HS-27A (cell line): ENCODE measurements around the gene HAVCR1.
"Not testable (repeated sequence)": the region's sequence is repeated elsewhere in the genome, so short reads cannot be mapped to it uniquely, and the experiment has no call there.

Experiments
- DNase-seq: peaks from one replicate; pipeline ENCODE4 v3.0.0-alpha.2; 2012; ENCODE audit warnings: low read depth, missing footprints

Gene HAVCR1

DNA sequence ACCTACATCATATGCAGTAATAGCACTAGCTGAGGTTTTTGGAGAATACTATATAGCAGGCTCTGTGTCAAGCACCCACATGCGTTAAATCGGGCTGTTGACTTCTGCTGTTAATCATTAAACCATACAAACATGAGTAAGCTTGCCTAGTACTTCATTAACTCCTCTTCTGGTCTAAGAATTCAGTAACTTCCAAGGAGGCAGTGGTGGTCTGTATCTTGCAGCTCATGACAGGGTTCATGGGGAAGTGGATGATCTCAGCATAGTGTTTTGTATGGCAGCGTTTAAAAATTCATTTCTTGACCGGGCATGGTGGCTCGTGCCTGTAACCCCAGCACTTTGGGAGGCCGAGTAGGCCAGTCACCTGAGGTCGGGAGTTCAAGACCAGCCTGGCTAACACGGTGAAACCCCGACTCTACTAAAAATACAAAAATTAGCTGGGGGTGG lies at the start of gene HAVCR1:
HAVCR1 (minus strand) TSS at position 24 of the 447 bp plus-strand sequence. CDS start 1,173 bp downstream, outside the sequence.
- no peak for DNase-seq

GRCh38 chr5:157107508-157107907 lies 48.6 kb upstream of the HAVCR1 start:
- DNase-seq, result no peak

GRCh38 chr5:157106630-157107461 lies 47.9 kb upstream of the HAVCR1 start:
- DNase-seq, result no peak

- DNase-seq, result no peak
Measured at GRCh38 chr5:157100140-157100679, 41.3 kb upstream of the HAVCR1 start.

DNA sequence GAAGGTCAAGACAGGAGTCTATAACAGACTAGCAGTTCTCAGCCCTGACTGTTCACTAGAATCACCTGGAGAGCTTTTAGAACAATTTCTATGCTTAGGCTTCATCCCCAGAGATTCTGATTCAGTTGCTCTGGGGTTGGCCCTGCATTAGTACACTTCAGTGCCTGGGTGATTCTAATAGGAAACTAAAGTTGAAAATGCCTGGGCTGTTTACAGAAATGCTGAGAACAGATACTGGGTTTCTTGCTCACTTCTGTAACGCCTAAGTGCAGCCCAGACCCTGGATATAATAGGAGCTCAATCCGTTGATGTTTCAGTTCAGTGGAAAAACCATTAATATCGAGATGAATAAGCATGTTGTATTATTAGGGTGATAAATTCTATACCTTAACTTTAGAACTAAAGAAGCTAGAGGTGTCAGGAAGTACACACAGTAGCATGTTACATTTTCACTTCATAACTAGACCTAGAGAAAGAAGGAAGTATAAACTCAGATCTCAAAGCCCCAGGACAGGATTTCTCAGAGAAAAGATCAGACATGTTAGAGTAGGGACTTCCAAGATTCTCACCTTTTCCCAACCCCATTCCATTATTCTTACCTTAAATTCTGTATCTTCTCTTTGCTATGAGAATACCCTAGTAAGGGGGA lies 29.6 kb upstream of the HAVCR1 start:
- DNase-seq, result no peak

- DNase-seq, result no peak
Measured at GRCh38 chr5:157086751-157087359, 27.9 kb upstream of the HAVCR1 start.

- no peak for DNase-seq
Measured at GRCh38 chr5:157085930-157086329, 27.0 kb upstream of the HAVCR1 start.

DNA sequence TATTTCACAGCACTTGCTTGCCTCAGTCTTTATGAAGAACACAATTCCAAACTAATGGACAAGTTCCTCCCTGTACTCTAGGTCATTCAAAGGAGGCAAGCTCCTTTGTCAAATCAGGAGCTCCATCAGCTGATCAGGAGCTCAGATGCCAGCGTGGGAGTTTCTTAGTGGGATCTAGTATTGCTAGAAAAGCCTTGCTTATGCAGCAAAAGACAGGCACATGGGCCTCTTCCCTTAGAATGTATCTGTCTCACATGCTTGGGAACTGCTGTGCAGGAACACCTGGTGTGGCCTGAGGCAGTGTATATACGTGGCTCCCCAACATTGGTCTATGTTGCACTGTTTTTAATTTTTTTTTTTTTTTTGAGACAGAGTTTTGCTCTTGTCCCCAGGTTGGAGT lies 21.4 kb upstream of the HAVCR1 start:
- no peak for DNase-seq

GRCh38 chr5:157076558-157076957 lies 17.6 kb upstream of the HAVCR1 start:
- no peak for DNase-seq

GRCh38 chr5:157072508-157072907 lies 13.6 kb upstream of the HAVCR1 start:
- DNase-seq, result no peak

DNA sequence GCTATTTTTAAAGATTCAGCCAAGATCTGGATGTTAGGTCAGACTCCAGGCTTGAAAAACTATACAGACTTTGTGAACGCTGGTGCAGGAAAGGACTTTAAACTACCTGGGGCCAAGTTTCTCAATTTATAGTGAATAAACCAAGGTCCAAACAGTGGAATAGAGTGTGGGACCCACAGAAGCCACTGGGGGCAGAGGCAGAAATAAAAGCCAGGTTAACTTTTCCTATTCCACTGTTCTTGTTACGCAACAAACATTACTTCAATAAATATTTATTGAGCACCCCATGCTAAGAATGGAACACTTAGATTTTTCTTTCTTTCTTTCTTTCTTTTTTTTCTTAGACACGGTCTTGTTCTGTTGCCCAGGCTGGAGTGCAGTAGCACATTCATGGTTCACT lies 11.0 kb upstream of the HAVCR1 start:
- no peak for DNase-seq

GRCh38 chr5:157068785-157069184 lies 9.9 kb upstream of the HAVCR1 start:
- DNase-seq, result no peak

DNA sequence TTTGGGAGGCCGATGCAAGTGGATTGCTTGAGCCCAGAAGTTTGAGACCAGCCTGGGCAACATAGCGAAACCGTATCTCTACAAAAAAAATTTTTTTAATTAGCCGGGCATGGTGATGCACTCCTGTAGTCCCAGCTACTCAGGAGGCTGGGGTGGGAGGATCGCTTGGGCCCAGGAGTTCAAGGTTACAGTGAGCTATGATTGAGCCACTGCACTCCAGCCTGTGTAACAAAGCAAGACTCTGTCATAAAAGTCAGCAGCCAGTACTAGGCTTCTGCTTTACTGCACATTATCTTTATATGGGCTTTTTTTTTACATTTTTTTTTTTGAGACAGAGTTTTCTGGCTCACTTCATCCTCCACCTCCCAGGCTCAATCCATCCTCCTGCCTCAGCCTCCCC lies 9.4 kb upstream of the HAVCR1 start:
- no peak for DNase-seq

GRCh38 chr5:157067005-157067404 lies 8.1 kb upstream of the HAVCR1 start:
- no peak for DNase-seq

DNA sequence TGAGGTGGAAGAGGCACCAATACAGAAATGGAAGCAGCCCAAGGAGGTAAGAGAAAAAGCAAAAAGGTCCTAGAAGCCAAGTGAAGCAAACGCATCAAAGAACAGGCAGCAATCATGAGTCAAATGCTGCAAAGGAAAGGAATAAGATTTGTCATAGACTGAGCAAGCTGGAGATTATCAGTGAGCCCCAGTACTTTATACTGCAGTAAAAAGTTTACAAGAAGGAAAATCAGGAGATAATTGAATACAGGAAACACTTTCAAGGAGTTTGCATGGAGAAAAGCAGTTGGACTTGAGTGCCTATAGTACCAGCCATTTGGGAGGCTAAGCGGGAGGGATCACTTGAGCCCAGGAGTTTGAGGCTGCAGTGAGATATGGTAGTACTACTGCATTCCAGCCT lies 7.2 kb upstream of the HAVCR1 start:
- DNase-seq, result no peak

DNA sequence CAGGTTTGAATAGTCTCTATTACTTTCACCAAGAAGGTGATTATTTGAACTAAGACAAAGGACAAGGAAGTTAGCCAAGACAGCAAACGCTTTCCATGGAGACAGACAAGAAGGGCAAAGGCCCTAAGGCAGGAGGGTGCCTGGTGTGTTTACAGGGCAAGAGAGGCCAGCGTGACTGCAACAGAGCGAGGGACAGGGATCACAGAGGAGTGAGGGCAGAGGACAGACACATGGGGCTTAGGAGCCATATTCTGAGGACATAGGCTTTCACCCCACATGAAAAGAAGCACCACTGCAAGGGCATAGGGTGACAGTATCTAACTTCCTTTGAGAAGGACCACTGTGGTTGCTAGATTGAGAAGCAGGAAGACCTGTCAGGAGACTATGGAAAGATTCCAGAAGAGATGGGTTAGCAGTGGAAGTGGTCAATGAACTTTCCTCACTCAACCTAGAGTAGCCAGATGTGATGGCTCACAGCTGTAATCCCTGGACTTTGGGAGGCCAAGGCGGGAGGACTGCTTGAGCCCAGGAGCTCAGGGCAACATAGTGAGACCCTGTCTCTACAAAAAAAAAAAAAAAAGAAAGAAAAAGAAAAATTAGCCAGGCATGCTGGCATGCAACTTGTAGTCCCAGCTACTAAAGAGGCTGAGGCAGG lies 5.0 kb upstream of the HAVCR1 start:
- no peak for DNase-seq

DNA sequence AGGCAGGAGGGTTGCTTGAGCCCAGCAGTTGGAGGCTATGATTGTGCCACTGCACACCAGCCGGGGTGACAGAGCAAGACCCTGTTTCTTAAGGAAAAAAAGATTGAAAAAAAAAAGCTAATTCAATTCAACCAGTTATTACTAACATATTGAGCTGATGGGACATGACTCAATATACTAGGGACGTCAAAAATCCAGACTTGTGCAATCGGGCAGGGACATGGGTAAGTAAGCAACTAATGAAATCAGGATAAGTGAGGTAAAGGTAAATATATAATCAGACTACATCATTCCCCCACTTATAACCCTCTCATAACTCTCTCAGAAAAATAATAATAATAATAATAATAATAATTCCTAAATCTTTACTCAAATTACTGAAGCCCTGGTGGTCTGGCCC lies 975 bp upstream of the HAVCR1 start:
- no peak for DNase-seq

DNA sequence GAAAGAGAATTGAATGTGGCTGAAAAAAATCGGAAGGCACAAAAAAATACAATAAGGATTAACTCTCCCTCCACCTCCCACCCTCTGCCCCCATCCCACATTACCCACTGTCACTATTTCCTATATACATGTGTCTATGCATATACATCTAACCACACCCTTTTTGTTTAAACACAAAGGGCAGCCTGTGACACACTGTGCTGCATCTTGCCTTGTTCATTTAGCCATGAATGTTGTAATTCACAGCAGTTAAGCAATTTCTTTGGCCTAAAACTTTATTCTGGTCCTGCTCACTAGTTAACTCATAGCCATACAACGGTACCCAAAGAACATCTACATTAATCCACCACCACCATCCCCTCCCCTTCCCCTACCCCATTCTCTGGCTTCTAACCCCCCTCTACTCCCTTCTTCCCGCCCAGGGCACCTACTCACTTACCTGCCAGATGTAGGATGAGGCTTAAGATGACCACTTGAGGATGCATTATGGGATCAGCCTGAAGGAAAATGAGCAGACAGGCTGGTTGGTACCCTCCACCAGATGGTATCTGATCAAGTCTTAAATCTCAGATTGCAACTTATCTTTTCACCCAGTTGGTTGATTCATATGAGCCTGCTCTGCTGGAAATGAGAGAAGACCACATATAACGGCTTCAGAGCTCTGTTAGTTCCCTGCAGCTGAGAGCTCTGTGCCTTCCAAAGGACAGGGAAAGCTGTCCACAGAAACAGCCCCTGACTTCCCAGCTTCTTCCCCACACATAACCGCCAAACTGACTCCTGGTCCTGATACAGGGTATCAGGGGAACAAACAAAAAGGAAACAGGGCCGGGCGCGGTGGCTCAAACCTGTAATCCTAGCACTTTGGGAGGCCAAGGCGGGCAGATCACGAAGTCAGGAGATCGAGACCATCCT lies 1.2 kb downstream of the HAVCR1 start:
- no peak for DNase-seq

DNA sequence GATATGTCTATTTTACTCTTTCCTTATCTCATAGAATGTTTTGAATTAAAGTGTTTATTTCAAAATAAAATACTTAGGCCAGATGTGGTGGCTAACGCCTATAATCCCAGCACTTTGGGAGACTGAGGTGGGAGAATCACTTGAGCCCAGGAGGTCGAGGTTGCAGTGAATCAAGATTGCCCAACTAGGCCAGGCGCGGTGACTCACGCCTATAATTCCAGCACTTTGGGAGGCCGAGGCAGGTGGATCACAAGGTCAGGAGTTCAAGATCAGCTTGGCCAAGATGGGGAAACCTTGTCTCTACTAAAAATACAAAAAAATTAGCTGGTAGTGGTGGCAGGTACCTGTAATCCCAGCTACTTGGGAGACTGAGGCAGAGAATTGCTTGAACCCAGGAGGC lies 2.1 kb downstream of the HAVCR1 start:
- not testable (repeated sequence) for DNase-seq

GRCh38 chr5:157051604-157052245 lies 7.2 kb downstream of the HAVCR1 start:
- DNase-seq, result no peak

- no peak for DNase-seq
Measured at GRCh38 chr5:157050050-157050449, 8.9 kb downstream of the HAVCR1 start.
